GM12878 (cell line): ENCODE measurements around the gene DRAP1. TPM values are rescaled to one million over a fixed set of nuclear protein-coding genes. Genes with fewer than 3 reads are reported as not detected.

Source experiments
- ATAC-seq: fragments of 200-7000 bp; cut with Tn5 transposase; 3 replicates; pipeline ENCODE4 v1.9.1; 2020; ENCODE audit warnings: mild to moderate bottlenecking, moderate library complexity
- BruUV-seq: library from RNA; stranded (reverse); fragments of 400-500 nt; replicated peaks from 2 replicates; lab custom pipeline; 2021; lab: Mats Ljungman, UMichigan
- CTCF ChIA-PET: fragments of 300-600 bp; sonication (Branson Sonifier 250); formaldehyde crosslinking; extraction: SDS; loops from one replicate; lab custom pipeline; 2021; ENCODE audit warnings: inconsistent platforms; lab: Yijun Ruan, JAX
- POLR2A ChIA-PET: fragments of 350-600 bp; formaldehyde crosslinking; extraction: SDS; loops from one replicate; lab custom pipeline; 2021; ENCODE audit warnings: inconsistent platforms; lab: Charles Lee
- RAD21 ChIA-PET: fragments of 300-600 bp; sonication (Branson Sonifier 250); formaldehyde crosslinking; loops from one replicate; lab custom pipeline; 2023; ENCODE audit warnings: antibody characterized with exemption; ENCODE audit not compliant: unreplicated experiment; lab: Charles Lee
- SMC1A ChIA-PET: fragments of 300-600 bp; sonication (Branson Sonifier 250); formaldehyde crosslinking; loops from one replicate; lab custom pipeline; 2023; ENCODE audit not compliant: unreplicated experiment, uncharacterized antibody; lab: Charles Lee
- DNase-seq: peaks from one replicate; pipeline ENCODE4 v3.0.0-alpha.2; 2011; ENCODE audit warnings: low read depth, low spot score
- FAIRE-seq: peaks from 3 replicates; lab custom pipeline; 2011; peaks lifted over from hg19 to GRCh38; lab: Jason Lieb, UNC
- H2AFZ ChIP-seq: 2 replicates; pipeline ENCODE4 v1.6.0; 2011; ENCODE audit warnings: low read depth, low read length, control low read depth; ENCODE audit not compliant: control insufficient read depth
- H3K27ac ChIP-seq: 2 replicates; pipeline ENCODE4 v1.5.1; 2011; ENCODE audit warnings: control low read depth; ENCODE audit not compliant: control insufficient read depth, insufficient read depth
- H3K27me3 ChIP-seq, 2 experiments: replicated peaks in 1 of 2; 2 replicates each; pipeline versions ENCODE4 v1.6.0 to v1.6.1; 2011; ENCODE audit warnings: low read length in 1 of 2; ENCODE audit not compliant: control insufficient read depth in 2 of 2, insufficient read depth in 2 of 2
- H3K36me3 ChIP-seq, 2 experiments: 2 replicates each; pipeline ENCODE4 v1.5.1; 2011; ENCODE audit warnings: low read length in 1 of 2; ENCODE audit not compliant: control insufficient read depth in 2 of 2, insufficient read depth in 2 of 2
- H3K4me1 ChIP-seq: 2 replicates; pipeline ENCODE4 v1.6.1; 2011; ENCODE audit warnings: mild to moderate bottlenecking, low read length, moderate library complexity, mixed read lengths; ENCODE audit not compliant: control insufficient read depth, insufficient read depth
- H3K4me2 ChIP-seq: 2 replicates; pipeline ENCODE4 v1.6.0; 2011; ENCODE audit warnings: control low read depth; ENCODE audit not compliant: control insufficient read depth, insufficient read depth
- H3K4me3 ChIP-seq: fragments of 200-600 bp; sonication (generic); 2 replicates; pipeline ENCODE4 v1.5.1; 2016
- H3K79me2 ChIP-seq: 2 replicates; pipeline ENCODE4 v1.6.0; 2011; ENCODE audit warnings: low read length; ENCODE audit not compliant: control insufficient read depth, insufficient read depth
- H3K9ac ChIP-seq: 2 replicates; pipeline ENCODE4 v1.8.0; 2011; ENCODE audit warnings: low read length, control low read depth, mixed read lengths; ENCODE audit not compliant: control insufficient read depth, insufficient read depth
- H3K9me3 ChIP-seq: replicated peaks from 3 replicates; pipeline ENCODE4 v1.5.1; 2011; ENCODE audit warnings: mild to moderate bottlenecking, low read length; ENCODE audit not compliant: control insufficient read depth, insufficient read depth
- H4K20me1 ChIP-seq: 2 replicates; pipeline ENCODE4 v1.6.0; 2011; ENCODE audit not compliant: control insufficient read depth, insufficient read depth
- CEBPZ ChIP-seq: fragments of 150-350 bp; IDR thresholded peaks from 2 replicates; pipeline ENCODE4 v1.6.1; 2016; ENCODE audit warnings: low read depth, low read length
- ELK1 ChIP-seq: IDR thresholded peaks from 2 replicates; pipeline ENCODE4 v1.6.1; 2012; ENCODE audit warnings: low read depth, low read length, improper control_type of control experiment
- IRF4 ChIP-seq: IDR thresholded peaks from 2 replicates; pipeline ENCODE4 v1.6.1; 2011; ENCODE audit warnings: low read depth, low read length
- KAT2A ChIP-seq: conservative IDR thresholded peaks from 2 replicates; pipeline ENCODE4 v1.6.1; 2011; ENCODE audit warnings: low read depth, low read length; ENCODE audit not compliant: control insufficient read depth
- LARP7 ChIP-seq: fragments of 450-650 bp; IDR thresholded peaks from 2 replicates; pipeline ENCODE4 v1.6.1; 2017; ENCODE audit warnings: mild to moderate bottlenecking
- MAX ChIP-seq: IDR thresholded peaks from 2 replicates; pipeline ENCODE4 v1.6.1; 2012; ENCODE audit warnings: low read depth, low read length, improper control_type of control experiment
- POLR2A ChIP-seq: IDR thresholded peaks from 2 replicates; pipeline ENCODE4 v1.6.1; 2011; ENCODE audit warnings: low read depth, mild to moderate bottlenecking, low read length
- STAT1 ChIP-seq: fragments of 450-650 bp; conservative IDR thresholded peaks from 2 replicates; pipeline ENCODE4 v1.6.1; 2014; ENCODE audit warnings: antibody characterized with exemption, mild to moderate bottlenecking
- WGBS: methylation state at CpG from one replicate; pipeline ENCODE4 v1.1.6; 2016; ENCODE audit warnings: low lambda C conversion rate; ENCODE audit not compliant: insufficient replicate concordance, insufficient coverage; ENCODE audit errors: missing lambda C conversion rate; 5-methylcytosine and 5-hydroxymethylcytosine counted together
- in situ Hi-C: fragments of 300-500 bp; cut with MboI; formaldehyde crosslinking; loops from 9 replicates; pipeline ENCODE4 v1.14.3; 2018; ENCODE audit warnings: mixed read lengths
- intact Hi-C: fragments of 100-400 bp; cut with micrococcal nuclease; formaldehyde crosslinking; loops from one replicate; pipeline ENCODE4 v1.14.2; 2022; ENCODE audit not compliant: unreplicated experiment
- polyA plus RNA-seq, 11 experiments: library from polyadenylated mRNA; depleted of rRNA in 4 of 11; unstranded in 6 of 11; stranded (reverse) in 5 of 11; fragments of >200 nt; fragmentation: Nextera tagmentation in 4 of 11; fragmentation: Illumina TruSeq in 1 of 11; extraction: Ambion mirVana in 4 of 11; extraction: Trizol in 1 of 11; gene quantifications; 1 replicate in 1 of 11; 2 replicates in 10 of 11; pipeline versions ENCODE4 v1.2.1 to v1.2.3, GENCODE V29; 2011 to 2016; ENCODE audit warnings: inconsistent platforms in 2 of 11, missing spikeins in 2 of 11, low read depth in 1 of 11
- total RNA-seq, 4 experiments: library from RNA; depleted of rRNA in 3 of 4; stranded (reverse); fragments of >200 nt in 3 of 4; fragmentation: Illumina TruSeq in 1 of 4; extraction: Trizol in 1 of 4; gene quantifications; 2 replicates each; pipeline versions ENCODE4 v1.2.1 to v1.2.3, GENCODE V29; 2013 to 2021

Gene DRAP1
- total and polyA plus RNA-seq, 10 of the 15 experiments (the other 5 are each of a cell fraction or from before 2014, with no cell fraction given), result 9.4 to 163 (median 114) TPM

GRCh38 chr11:65880844-65881421 is 38.3 kb upstream of the DRAP1 start:
- WGBS, result 40% methylated on average over 7 of the region's 7 CpGs
- in situ Hi-C loops, result loop anchor here (5.0 kb wide), 1 partner anchor 106 kb away; no protein-coding TSS in a partner anchor

GRCh38 chr11:65882120-65883057 is 36.8 kb upstream of the DRAP1 start:
- H3K4me3 ChIP-seq, result no peak overlapping the region
- peaks cover 6% of the 10 kb centered on the region for H3K79me2 ChIP-seq
- ChIA-PET RAD21 (interaction anchor here (1.6 kb wide), 1 partner anchor 171 kb away, joined by 3 read pairs; no protein-coding TSS in a partner anchor), POLR2A (interaction anchor here (0.5 to 2.6 kb wide), 4 partner anchors 8 to 340 kb away, joined by 3 to 8 read pairs (median 4); partner anchors contain the start of gene CCDC85B), SMC1A (no interaction called here), CTCF (interaction anchor here (1.5 to 11.0 kb wide), 3 partner anchors 8 to 109 kb away, joined by 5 to 167 read pairs (median 5); partner anchors contain the start of gene CCDC85B)
- no peaks in the 10 kb centered on the region for H3K27me3 ChIP-seq
- H3K4me1 ChIP-seq, result peaks cover 17% of the 10 kb centered on the region
- DNase-seq (no peak), ATAC-seq (no peak), FAIRE-seq (no peak)
- H3K9ac ChIP-seq, result no peak overlapping the region
- no peak overlapping the region for H2AFZ ChIP-seq
- H3K4me2 ChIP-seq, result no peak overlapping the region
- BruUV-seq, result no TSS peak
- H3K9me3 ChIP-seq, result no peaks in the 10 kb centered on the region
- in situ Hi-C loops, result loop anchor here (5.0 kb wide), 1 partner anchor 105 kb away; no protein-coding TSS in a partner anchor
- H3K27ac ChIP-seq, result no peak overlapping the region
- 89% methylated on average over 29 of the region's 30 CpGs for WGBS
- intact Hi-C loops, result no loop called here
- H4K20me1 ChIP-seq, result no peaks in the 10 kb centered on the region
- H3K36me3 ChIP-seq, result peaks cover 12 to 25% of the 10 kb centered on the region in 2 experiments
- no peak for TF ChIP-seq ELK1
- TF ChIP-seq KAT2A, result no peak
- no peak; the same call in 1 of the 2 replicates for TF ChIP-seq POLR2A
- TF ChIP-seq CEBPZ, result no peak
- TF ChIP-seq MAX, result no peak
- no peak for TF ChIP-seq STAT1
- TF ChIP-seq LARP7, result no peak

More at GRCh38 chr11:65880844-65881421, 38.3 kb upstream of the DRAP1 start:
- peaks cover 12 to 20% of the 10 kb centered on the region in 2 experiments; a peak in 3 of 4 replicates for H3K36me3 ChIP-seq
- SMC1A ChIA-PET, result no interaction called here
- H3K79me2 ChIP-seq, result peaks cover 4% of the 10 kb centered on the region
- no peaks in the 10 kb centered on the region for H3K27me3 ChIP-seq
- peaks cover 12% of the 10 kb centered on the region for H3K4me1 ChIP-seq
- H3K9me3 ChIP-seq, result no peaks in the 10 kb centered on the region
- H2AFZ ChIP-seq, result no peak overlapping the region
- POLR2A ChIA-PET, result interaction anchor here (0.7 to 2.6 kb wide), 3 partner anchors 10 to 98 kb away, joined by 3 to 8 read pairs (median 3); partner anchors contain the start of gene CCDC85B
- no peak overlapping the region; the same call in 1 of the 2 replicates for H3K9ac ChIP-seq
- TF ChIP-seq IRF4 (no peak), POLR2A (peak; percentile 43)
- TF ChIP-seq, all 136 proteins: peak for 1
- no peak overlapping the region for H3K4me2 ChIP-seq
- intact Hi-C loops, result no loop called here
- BruUV-seq, result no TSS peak
- no peaks in the 10 kb centered on the region for H4K20me1 ChIP-seq
- H3K4me3 ChIP-seq, result no peak overlapping the region
- H3K27ac ChIP-seq, result peak overlapping the region; percentile 4; the same call in 1 of the 2 replicates
- no peak; the same call in 2 of the 3 replicates for ATAC-seq
- ChIA-PET CTCF (interaction anchor here (1.0 to 11.0 kb wide), 4 partner anchors 9 to 110 kb away, joined by 4 to 167 read pairs (median 5); partner anchors contain the start of gene CCDC85B), RAD21 (no interaction called here)
- no peak for FAIRE-seq
- DNase-seq, result no peak
